ENCODE measurements around the gene NPHP4. TPM values are rescaled to one million over a fixed set of nuclear protein-coding genes. Genes with fewer than 3 reads are reported as not detected.

The NPHP4 gene
- total and polyA plus RNA-seq, 5 donors from 2014 or later: 0.29 to 13.2 (median 0.80) TPM

DNA sequence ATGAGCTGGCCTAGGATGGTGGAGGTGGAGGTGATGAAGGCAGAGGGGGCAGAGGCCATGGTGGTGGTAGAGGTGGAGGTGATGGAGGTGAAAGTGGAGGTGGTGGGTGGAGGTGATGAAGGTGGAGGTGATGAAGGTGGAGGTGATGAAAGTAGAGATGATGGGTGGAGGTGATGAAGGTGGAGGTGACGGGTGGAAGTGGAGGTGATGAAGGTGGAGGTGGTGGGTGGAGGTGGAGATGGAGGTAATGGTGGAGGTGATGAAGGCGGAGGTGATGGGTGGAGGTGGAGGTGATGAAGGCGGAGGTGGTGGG, 19.7 kb upstream of the NPHP4 start:
- DNase-seq: no peak
- peaks cover 0 to 23% (median 6%) of the 10 kb centered on the region in 4 donors for H3K4me1 Mint-ChIP-seq
- no peaks in the 10 kb centered on the region for H3K9me3 Mint-ChIP-seq
- ATAC-seq (ENCODE audit: low read depth in 2 of 2): no peak
- H3K27me3 Mint-ChIP-seq: no peaks in the 10 kb centered on the region
- H3K36me3 Mint-ChIP-seq: no peaks in the 10 kb centered on the region
- H3K27me3 ChIP-seq (ENCODE audit: control insufficient read depth, insufficient read depth, low read length): no peaks in the 10 kb centered on the region
- no peak overlapping the region for H3K27ac ChIP-seq (ENCODE audit: insufficient read depth, low read length, poor library complexity, severe bottlenecking)
- peaks cover 13% of the 10 kb centered on the region for H3K36me3 ChIP-seq (ENCODE audit: control insufficient read depth, insufficient read depth, low read length)
- no peak overlapping the region for H3K4me3 Mint-ChIP-seq
- no peak overlapping the region for H3K4me3 ChIP-seq (ENCODE audit: low read depth, low read length)
- H3K9me3 ChIP-seq (ENCODE audit: control insufficient read depth in 2 of 2, low read length in 2 of 2): no peaks in the 10 kb centered on the region
- no peak overlapping the region for H3K27ac Mint-ChIP-seq
- no peaks in the 10 kb centered on the region for H3K4me1 ChIP-seq (ENCODE audit: control insufficient read depth, insufficient read depth, low read length, poor library complexity, severe bottlenecking)

DNA sequence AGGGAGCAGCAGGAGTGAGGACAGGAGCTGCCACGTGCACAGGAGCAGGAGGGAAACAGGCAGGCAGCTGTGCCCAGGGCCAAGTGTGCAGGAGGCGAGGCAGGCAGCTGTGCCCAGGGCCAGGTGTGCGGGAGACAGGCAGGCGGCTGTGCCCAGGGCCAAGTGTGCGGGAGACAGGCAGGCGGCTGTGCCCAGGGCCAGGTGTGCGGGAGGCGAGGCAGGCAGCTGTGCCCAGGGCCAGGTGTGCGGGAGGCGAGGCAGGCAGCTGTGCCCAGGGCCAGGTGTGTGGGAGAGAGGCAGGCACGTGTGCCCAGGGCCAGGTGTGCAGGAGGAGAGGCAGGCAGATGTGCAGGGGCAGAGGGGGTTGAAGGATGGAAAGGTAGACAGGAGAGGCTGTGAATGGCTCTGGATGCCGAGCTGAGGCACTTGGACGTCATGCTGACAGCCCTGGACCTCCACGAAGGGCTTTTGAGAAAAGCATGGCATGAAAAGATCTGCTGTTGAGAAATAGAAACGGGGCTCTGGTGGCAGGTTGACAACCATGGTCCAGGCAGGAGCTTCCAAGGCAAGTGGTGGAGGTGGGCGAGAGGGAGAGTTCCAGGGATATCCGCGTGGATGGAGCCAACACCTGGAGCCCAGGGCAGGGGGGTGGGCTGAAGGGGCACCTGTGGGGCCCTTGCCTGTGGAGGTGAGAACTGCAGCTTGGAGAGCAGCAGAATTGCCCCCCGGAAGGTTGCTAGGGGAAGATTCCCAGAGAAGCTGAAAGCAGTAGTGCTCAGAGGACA, 19.1 kb upstream of the NPHP4 start:
- Histone ChIP-seq H3K4me1 (ENCODE audit: control insufficient read depth, insufficient read depth, low read length, poor library complexity, severe bottlenecking) (no peaks in the 10 kb centered on the region), H3K27me3 (ENCODE audit: control insufficient read depth, insufficient read depth, low read length) (no peaks in the 10 kb centered on the region), H3K4me3 (ENCODE audit: low read depth, low read length) (no peak overlapping the region), H3K36me3 (ENCODE audit: control insufficient read depth, insufficient read depth, low read length) (peaks cover 13% of the 10 kb centered on the region), H3K9me3 (ENCODE audit: control insufficient read depth in 2 of 2, low read length in 2 of 2) (no peaks in the 10 kb centered on the region), H3K27ac (ENCODE audit: insufficient read depth, low read length, poor library complexity, severe bottlenecking) (no peak overlapping the region)
- no peaks in the 10 kb centered on the region for H3K9me3 Mint-ChIP-seq
- H3K27ac Mint-ChIP-seq: peak overlapping the region in 1 of 3 donors; percentile 69
- H3K4me3 Mint-ChIP-seq: no peak overlapping the region
- DNase-seq (no peak), ATAC-seq (ENCODE audit: low read depth in 2 of 2) (no peak)
- H3K27me3 Mint-ChIP-seq: no peaks in the 10 kb centered on the region
- H3K36me3 Mint-ChIP-seq: no peaks in the 10 kb centered on the region
- H3K4me1 Mint-ChIP-seq: peaks cover 0 to 26% (median 7%) of the 10 kb centered on the region in 4 donors

DNA sequence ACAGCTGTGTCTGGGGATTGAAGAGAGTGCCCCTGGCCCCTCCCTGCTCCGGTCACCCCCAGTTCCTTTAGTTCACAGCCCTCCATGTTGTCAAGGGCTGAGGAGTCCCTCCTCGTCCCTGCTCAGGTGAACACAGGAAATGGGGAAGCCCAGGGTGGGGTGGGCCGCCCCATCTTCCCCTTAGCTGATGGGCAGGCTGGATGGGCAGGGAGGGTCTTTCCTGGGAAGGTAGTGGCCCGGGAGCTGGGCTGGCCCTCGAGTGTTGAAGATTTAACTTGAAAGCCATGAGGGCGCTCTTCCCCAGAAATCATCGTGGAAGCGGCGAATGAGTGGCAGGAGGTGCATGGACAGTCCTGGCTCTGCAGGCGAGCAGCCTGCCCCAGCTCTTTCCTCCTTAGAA, 18.3 kb upstream of the NPHP4 start:
- Mint-ChIP-seq H3K4me3 (no peak overlapping the region), H3K9me3 (no peaks in the 10 kb centered on the region), H3K36me3 (no peaks in the 10 kb centered on the region), H3K27ac (no peak overlapping the region), H3K4me1 (peaks cover 0 to 26% (median 7%) of the 10 kb centered on the region in 4 donors), H3K27me3 (no peaks in the 10 kb centered on the region)
- DNase-seq (no peak), ATAC-seq (ENCODE audit: low read depth in 2 of 2) (no peak)
- Histone ChIP-seq H3K27ac (ENCODE audit: insufficient read depth, low read length, poor library complexity, severe bottlenecking) (no peak overlapping the region), H3K36me3 (ENCODE audit: control insufficient read depth, insufficient read depth, low read length) (peaks cover 13% of the 10 kb centered on the region), H3K4me1 (ENCODE audit: control insufficient read depth, insufficient read depth, low read length, poor library complexity, severe bottlenecking) (no peaks in the 10 kb centered on the region), H3K9me3 (ENCODE audit: control insufficient read depth in 2 of 2, low read length in 2 of 2) (no peaks in the 10 kb centered on the region), H3K27me3 (ENCODE audit: control insufficient read depth, insufficient read depth, low read length) (no peaks in the 10 kb centered on the region), H3K4me3 (ENCODE audit: low read depth, low read length) (no peak overlapping the region)

DNA sequence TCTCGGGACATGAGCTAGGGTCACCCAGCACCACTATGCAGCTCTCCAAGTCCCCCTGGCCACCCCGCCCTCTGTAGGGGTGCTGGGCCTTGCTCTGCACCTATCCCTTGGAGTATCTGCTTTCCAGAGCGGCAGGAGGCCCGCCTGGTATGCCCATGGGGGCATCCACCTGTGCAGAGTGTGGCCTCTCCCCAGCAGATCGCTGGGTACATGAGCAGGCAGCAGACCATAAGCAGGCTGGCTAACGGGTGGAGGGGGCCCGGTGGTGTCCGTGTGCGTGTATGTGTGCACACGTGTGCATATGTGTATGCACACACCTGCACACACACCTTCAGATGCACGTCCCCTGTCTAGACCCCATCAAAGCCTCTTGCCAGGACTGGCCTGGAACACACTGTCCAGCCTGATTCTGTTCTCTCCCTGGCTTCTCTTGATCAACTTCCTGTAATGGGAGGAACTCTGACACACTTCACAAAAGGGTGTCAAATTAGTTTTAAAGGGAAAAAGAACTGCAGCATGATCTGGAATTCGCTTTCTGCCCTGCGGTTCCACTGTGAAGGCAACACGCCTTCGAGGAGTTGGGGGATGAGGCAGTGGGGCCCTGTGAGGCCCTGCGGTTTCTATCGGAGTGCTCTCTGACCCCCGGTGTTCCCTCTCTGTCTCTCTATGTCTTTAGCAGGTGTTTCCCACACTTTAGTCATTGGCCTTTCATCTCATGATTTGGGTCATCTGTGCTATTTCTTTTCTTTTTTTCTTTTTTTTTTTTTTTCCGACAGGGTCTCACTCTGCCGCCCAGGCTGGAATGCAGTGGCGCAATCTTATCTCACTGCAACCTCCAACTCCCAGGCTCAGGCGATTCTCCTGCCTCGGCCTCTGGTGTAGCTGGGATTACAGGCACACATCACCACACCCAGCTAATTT, 17.2 kb upstream of the NPHP4 start:
- DNase-seq (no peak), ATAC-seq (ENCODE audit: low read depth in 2 of 2) (no peak)
- H3K4me1 Mint-ChIP-seq: peaks cover 0 to 25% (median 8%) of the 10 kb centered on the region in 4 donors
- H3K4me3 Mint-ChIP-seq: no peak overlapping the region
- H3K36me3 ChIP-seq (ENCODE audit: control insufficient read depth, insufficient read depth, low read length): peaks cover 13% of the 10 kb centered on the region
- H3K36me3 Mint-ChIP-seq: no peaks in the 10 kb centered on the region
- H3K9me3 ChIP-seq (ENCODE audit: control insufficient read depth in 2 of 2, low read length in 2 of 2): no peaks in the 10 kb centered on the region
- H3K4me1 ChIP-seq (ENCODE audit: control insufficient read depth, insufficient read depth, low read length, poor library complexity, severe bottlenecking): no peaks in the 10 kb centered on the region
- H3K27ac Mint-ChIP-seq: peak overlapping the region in 2 of 3 donors; percentile 20 to 26
- no peaks in the 10 kb centered on the region for H3K27me3 ChIP-seq (ENCODE audit: control insufficient read depth, insufficient read depth, low read length)
- no peaks in the 10 kb centered on the region for H3K9me3 Mint-ChIP-seq
- no peak overlapping the region for H3K27ac ChIP-seq (ENCODE audit: insufficient read depth, low read length, poor library complexity, severe bottlenecking)
- H3K4me3 ChIP-seq (ENCODE audit: low read depth, low read length): no peak overlapping the region
- H3K27me3 Mint-ChIP-seq: no peaks in the 10 kb centered on the region

DNA sequence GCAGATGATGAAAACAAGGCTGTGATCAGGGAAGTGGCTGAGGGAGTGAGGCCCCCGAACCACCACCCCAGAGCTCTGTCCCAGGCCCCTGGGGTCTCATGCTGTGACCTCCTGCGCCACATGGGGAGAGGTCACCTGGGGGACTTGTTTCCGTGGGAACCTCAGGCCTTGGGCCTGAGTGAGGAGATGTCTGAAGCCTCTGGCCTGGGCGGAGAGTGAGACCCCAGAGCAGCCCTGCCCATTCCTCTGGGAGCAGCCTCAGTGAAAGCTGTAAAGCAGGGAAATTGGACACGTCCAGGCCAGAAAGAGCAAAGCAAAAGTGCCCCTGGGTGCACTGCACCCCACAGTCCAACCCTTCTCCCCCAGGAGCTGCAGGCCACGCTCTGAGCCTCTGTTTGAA, 16.5 kb upstream of the NPHP4 start:
- Histone ChIP-seq H3K9me3 (ENCODE audit: control insufficient read depth in 2 of 2, low read length in 2 of 2) (no peaks in the 10 kb centered on the region), H3K4me3 (ENCODE audit: low read depth, low read length) (no peak overlapping the region), H3K36me3 (ENCODE audit: control insufficient read depth, insufficient read depth, low read length) (peaks cover 9% of the 10 kb centered on the region), H3K27me3 (ENCODE audit: control insufficient read depth, insufficient read depth, low read length) (no peaks in the 10 kb centered on the region), H3K27ac (ENCODE audit: insufficient read depth, low read length, poor library complexity, severe bottlenecking) (no peak overlapping the region), H3K4me1 (ENCODE audit: control insufficient read depth, insufficient read depth, low read length, poor library complexity, severe bottlenecking) (no peaks in the 10 kb centered on the region)
- H3K36me3 Mint-ChIP-seq: peaks cover 2% of the 10 kb centered on the region
- H3K27ac Mint-ChIP-seq: no peak overlapping the region
- no peaks in the 10 kb centered on the region for H3K9me3 Mint-ChIP-seq
- H3K27me3 Mint-ChIP-seq: no peaks in the 10 kb centered on the region
- no peak overlapping the region for H3K4me3 Mint-ChIP-seq
- no peak for DNase-seq
- ATAC-seq (ENCODE audit: low read depth in 2 of 2): no peak
- H3K4me1 Mint-ChIP-seq: peaks cover 0 to 28% (median 10%) of the 10 kb centered on the region in 4 donors

DNA sequence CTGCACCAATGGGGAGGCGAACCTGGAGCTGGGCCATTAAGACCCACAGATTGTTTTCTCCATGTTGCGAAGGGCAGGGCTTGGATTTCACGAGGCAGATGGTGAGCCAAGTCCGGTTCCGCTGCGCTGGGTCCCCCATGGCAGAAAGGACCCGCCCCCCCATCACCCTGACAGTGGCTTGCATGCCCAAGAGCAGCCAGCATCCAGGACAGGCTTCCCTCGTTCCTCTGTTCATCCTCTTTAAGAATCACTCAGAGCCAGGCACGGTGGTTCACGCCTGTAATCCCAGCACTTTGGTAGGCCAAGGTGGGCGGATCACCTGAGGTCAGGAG, 15.8 kb upstream of the NPHP4 start:
- no peak overlapping the region for H3K4me3 Mint-ChIP-seq
- H3K27ac ChIP-seq (ENCODE audit: insufficient read depth, low read length, poor library complexity, severe bottlenecking): no peak overlapping the region
- peaks cover 0 to 32% (median 10%) of the 10 kb centered on the region in 4 donors for H3K4me1 Mint-ChIP-seq
- peaks cover 7% of the 10 kb centered on the region for H3K36me3 Mint-ChIP-seq
- no peaks in the 10 kb centered on the region for H3K9me3 Mint-ChIP-seq
- H3K27me3 ChIP-seq (ENCODE audit: control insufficient read depth, insufficient read depth, low read length): no peaks in the 10 kb centered on the region
- H3K27me3 Mint-ChIP-seq: no peaks in the 10 kb centered on the region
- H3K4me3 ChIP-seq (ENCODE audit: low read depth, low read length): no peak overlapping the region
- peak overlapping the region in 1 of 3 donors; percentile 11 for H3K27ac Mint-ChIP-seq
- H3K9me3 ChIP-seq (ENCODE audit: control insufficient read depth in 2 of 2, low read length in 2 of 2): no peaks in the 10 kb centered on the region
- ATAC-seq (ENCODE audit: low read depth in 2 of 2) (no peak), DNase-seq (no peak)
- no peaks in the 10 kb centered on the region for H3K4me1 ChIP-seq (ENCODE audit: control insufficient read depth, insufficient read depth, low read length, poor library complexity, severe bottlenecking)
- peaks cover 5% of the 10 kb centered on the region for H3K36me3 ChIP-seq (ENCODE audit: control insufficient read depth, insufficient read depth, low read length)

DNA sequence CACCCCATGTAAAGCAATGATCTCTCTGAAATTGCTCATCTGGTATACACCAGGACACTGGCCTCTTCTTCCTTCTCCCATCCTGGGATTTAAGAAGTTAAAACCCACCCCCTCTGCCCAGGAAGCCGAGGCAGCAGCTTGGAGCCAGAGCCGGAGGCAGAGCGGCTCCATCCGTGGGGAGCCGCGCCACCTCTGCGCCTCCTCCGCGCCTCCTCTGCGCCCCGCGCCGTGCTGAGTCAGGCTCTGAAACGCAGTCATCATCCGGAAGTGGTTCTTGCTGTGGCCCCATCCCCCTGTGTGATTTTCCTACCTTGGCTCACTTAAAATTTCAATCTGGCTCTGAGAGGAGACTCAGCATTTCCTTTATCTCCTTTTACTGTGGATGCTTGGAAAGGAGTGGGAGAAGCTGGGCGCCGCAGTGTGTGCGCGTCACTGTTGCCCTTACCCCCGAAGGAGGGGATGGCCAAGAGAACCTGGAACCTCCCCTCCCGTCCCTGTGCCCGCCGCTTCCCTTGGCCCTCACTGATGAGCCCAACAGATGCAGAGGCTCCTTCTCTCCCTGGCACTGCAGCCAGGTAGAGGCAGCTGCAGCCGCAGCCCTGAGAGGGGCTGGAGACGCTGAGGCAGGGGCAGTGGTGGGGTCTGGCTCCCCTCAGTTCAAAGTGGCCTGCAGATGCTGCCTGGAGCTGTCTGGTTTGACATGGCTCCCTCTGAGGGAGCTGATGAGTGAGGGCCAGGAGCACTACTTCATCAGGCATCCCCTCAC, 15.3 kb upstream of the NPHP4 start:
- Histone ChIP-seq H3K9me3 (ENCODE audit: control insufficient read depth in 2 of 2, low read length in 2 of 2) (no peaks in the 10 kb centered on the region), H3K4me3 (ENCODE audit: low read depth, low read length) (no peak overlapping the region), H3K4me1 (ENCODE audit: control insufficient read depth, insufficient read depth, low read length, poor library complexity, severe bottlenecking) (no peaks in the 10 kb centered on the region), H3K27ac (ENCODE audit: insufficient read depth, low read length, poor library complexity, severe bottlenecking) (no peak overlapping the region), H3K36me3 (ENCODE audit: control insufficient read depth, insufficient read depth, low read length) (peaks cover 2% of the 10 kb centered on the region), H3K27me3 (ENCODE audit: control insufficient read depth, insufficient read depth, low read length) (no peaks in the 10 kb centered on the region)
- Mint-ChIP-seq H3K4me3 (peak overlapping the region in 2 of 4 donors; percentile 32 to 50), H3K9me3 (no peaks in the 10 kb centered on the region), H3K4me1 (peaks cover 0 to 32% (median 10%) of the 10 kb centered on the region in 4 donors), H3K36me3 (peaks cover 7% of the 10 kb centered on the region), H3K27me3 (no peaks in the 10 kb centered on the region), H3K27ac (peak overlapping the region in 1 of 3 donors; percentile 11)
- no peak for ATAC-seq (ENCODE audit: low read depth in 2 of 2)
- DNase-seq: no peak
